ENCODE measurements around the gene ST3GAL4.

Gene ST3GAL4

GRCh38 chr11:126431401-126432064, 76.0 kb downstream of the ST3GAL4 start:
- H3K36me3 ChIP-seq (ENCODE audit: control insufficient read depth in 2 of 2, insufficient read depth in 1 of 2, low read length in 2 of 2): no peaks in the 10 kb centered on the region
- H3K4me3 ChIP-seq (ENCODE audit: low read depth, low read length): no peak overlapping the region
- H3K4me1 ChIP-seq (ENCODE audit: control insufficient read depth, insufficient read depth, low read length): no peaks in the 10 kb centered on the region
- H3K9me3 ChIP-seq (ENCODE audit: control insufficient read depth, insufficient read depth, low read depth, low read length): no peaks in the 10 kb centered on the region
- H3K27ac ChIP-seq (ENCODE audit: extremely low read depth, low read depth, low read length): no peak overlapping the region
- CTCF ChIA-PET: interaction anchor here (1.1 to 1.2 kb wide), 2 partner anchors 10 to 49 kb away, joined by 3 to 7 read pairs; no protein-coding TSS in a partner anchor
- TF ChIP-seq ZNF658 (tag by site-specific recombination; IDR thresholded peaks at IDR 0.05): no peak
- no peak for TF ChIP-seq ZNF830 (tag by site-specific recombination; IDR thresholded peaks at IDR 0.05; ENCODE audit: low read depth)
- TF ChIP-seq, protein P1, sequence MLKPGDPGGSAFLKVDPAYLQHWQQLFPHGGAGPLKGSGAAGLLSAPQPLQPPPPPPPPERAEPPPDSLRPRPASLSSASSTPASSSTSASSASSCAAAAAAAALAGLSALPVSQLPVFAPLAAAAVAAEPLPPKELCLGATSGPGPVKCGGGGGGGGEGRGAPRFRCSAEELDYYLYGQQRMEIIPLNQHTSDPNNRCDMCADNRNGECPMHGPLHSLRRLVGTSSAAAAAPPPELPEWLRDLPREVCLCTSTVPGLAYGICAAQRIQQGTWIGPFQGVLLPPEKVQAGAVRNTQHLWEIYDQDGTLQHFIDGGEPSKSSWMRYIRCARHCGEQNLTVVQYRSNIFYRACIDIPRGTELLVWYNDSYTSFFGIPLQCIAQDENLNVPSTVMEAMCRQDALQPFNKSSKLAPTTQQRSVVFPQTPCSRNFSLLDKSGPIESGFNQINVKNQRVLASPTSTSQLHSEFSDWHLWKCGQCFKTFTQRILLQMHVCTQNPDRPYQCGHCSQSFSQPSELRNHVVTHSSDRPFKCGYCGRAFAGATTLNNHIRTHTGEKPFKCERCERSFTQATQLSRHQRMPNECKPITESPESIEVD (tag by site-specific recombination; IDR thresholded peaks at IDR 0.05): no peak
- TF ChIP-seq IKZF3 (tag by site-specific recombination; IDR thresholded peaks at IDR 0.05): no peak
- TF ChIP-seq ZNF701 (tag by site-specific recombination; IDR thresholded peaks at IDR 0.05): no peak
- no peak for TF ChIP-seq ZBTB11 (tag by site-specific recombination; conservative IDR thresholded peaks at IDR 0.05; ENCODE audit: low read depth)
- no peak for TF ChIP-seq ZNF623 (tag by site-specific recombination; IDR thresholded peaks at IDR 0.05)
- no peak for TF ChIP-seq ZNF37A (tag by site-specific recombination; IDR thresholded peaks at IDR 0.05)
- TF ChIP-seq KLF16 (tag by site-specific recombination; IDR thresholded peaks at IDR 0.05): no peak
- no peak for TF ChIP-seq ZNF202 (tag by site-specific recombination; IDR thresholded peaks at IDR 0.05; ENCODE audit: borderline replicate concordance)
- TF ChIP-seq KLF10 (tag by site-specific recombination; IDR thresholded peaks at IDR 0.05): no peak
- POLR2A ChIA-PET: no interaction called here

GRCh38 chr11:126432065-126432461, 76.6 kb downstream of the ST3GAL4 start:
- ChIA-PET POLR2A (no interaction called here), CTCF (interaction anchor here (0.8 to 1.2 kb wide), 3 partner anchors 9 to 117 kb away, joined by 3 to 7 read pairs (median 4); no protein-coding TSS in a partner anchor)
- Histone ChIP-seq H3K36me3 (ENCODE audit: control insufficient read depth in 2 of 2, insufficient read depth in 1 of 2, low read length in 2 of 2) (no peaks in the 10 kb centered on the region), H3K4me1 (ENCODE audit: control insufficient read depth, insufficient read depth, low read length) (no peaks in the 10 kb centered on the region), H3K9me3 (ENCODE audit: control insufficient read depth, insufficient read depth, low read depth, low read length) (no peaks in the 10 kb centered on the region), H3K27ac (ENCODE audit: extremely low read depth, low read depth, low read length) (no peak overlapping the region), H3K4me3 (ENCODE audit: low read depth, low read length) (no peak overlapping the region)
- TF ChIP-seq ZIC2 (tag by site-specific recombination; IDR thresholded peaks at IDR 0.05) (0 out of 2 replicates have a peak, but pooled peaks have one; percentile 13), ZNF76 (tag by site-specific recombination; IDR thresholded peaks at IDR 0.05; ENCODE audit: borderline replicate concordance, low read depth) (no peak)

DNA sequence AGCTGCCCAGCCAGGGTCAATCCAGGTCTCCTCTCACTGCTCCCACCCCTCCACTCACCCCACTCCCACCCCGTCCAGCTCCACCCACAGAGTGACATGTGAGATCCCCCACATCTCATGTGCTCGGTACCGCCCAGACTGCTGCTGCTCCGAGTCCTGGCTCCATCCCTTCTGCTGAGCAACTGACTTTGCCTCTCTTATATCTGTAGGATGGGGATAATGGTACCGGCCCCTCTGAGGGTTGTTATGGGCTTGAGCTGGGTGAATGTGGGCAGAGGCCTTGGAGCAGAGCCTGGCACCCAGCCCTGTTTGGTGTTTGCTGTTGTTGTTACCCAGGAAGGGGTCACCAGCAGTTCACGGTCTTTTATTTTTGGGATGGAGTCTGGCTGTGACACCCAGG, 77.0 kb downstream of the ST3GAL4 start:
- Histone ChIP-seq H3K27ac (ENCODE audit: extremely low read depth, low read depth, low read length) (no peak overlapping the region), H3K4me1 (ENCODE audit: control insufficient read depth, insufficient read depth, low read length) (no peaks in the 10 kb centered on the region), H3K36me3 (ENCODE audit: control insufficient read depth in 2 of 2, insufficient read depth in 1 of 2, low read length in 2 of 2) (no peaks in the 10 kb centered on the region), H3K9me3 (ENCODE audit: control insufficient read depth, insufficient read depth, low read depth, low read length) (no peaks in the 10 kb centered on the region), H3K4me3 (ENCODE audit: low read depth, low read length) (no peak overlapping the region)
- CTCF ChIA-PET: interaction anchor here (0.6 to 1.2 kb wide), 3 partner anchors 9 to 117 kb away, joined by 4 to 7 read pairs (median 4); no protein-coding TSS in a partner anchor
- 0 out of 2 replicates have a peak, but pooled peaks have one; percentile 5 for TF ChIP-seq EGR2 (tag by site-specific recombination; IDR thresholded peaks at IDR 0.05; ENCODE audit: low read depth)
- TF ChIP-seq, protein P2, sequence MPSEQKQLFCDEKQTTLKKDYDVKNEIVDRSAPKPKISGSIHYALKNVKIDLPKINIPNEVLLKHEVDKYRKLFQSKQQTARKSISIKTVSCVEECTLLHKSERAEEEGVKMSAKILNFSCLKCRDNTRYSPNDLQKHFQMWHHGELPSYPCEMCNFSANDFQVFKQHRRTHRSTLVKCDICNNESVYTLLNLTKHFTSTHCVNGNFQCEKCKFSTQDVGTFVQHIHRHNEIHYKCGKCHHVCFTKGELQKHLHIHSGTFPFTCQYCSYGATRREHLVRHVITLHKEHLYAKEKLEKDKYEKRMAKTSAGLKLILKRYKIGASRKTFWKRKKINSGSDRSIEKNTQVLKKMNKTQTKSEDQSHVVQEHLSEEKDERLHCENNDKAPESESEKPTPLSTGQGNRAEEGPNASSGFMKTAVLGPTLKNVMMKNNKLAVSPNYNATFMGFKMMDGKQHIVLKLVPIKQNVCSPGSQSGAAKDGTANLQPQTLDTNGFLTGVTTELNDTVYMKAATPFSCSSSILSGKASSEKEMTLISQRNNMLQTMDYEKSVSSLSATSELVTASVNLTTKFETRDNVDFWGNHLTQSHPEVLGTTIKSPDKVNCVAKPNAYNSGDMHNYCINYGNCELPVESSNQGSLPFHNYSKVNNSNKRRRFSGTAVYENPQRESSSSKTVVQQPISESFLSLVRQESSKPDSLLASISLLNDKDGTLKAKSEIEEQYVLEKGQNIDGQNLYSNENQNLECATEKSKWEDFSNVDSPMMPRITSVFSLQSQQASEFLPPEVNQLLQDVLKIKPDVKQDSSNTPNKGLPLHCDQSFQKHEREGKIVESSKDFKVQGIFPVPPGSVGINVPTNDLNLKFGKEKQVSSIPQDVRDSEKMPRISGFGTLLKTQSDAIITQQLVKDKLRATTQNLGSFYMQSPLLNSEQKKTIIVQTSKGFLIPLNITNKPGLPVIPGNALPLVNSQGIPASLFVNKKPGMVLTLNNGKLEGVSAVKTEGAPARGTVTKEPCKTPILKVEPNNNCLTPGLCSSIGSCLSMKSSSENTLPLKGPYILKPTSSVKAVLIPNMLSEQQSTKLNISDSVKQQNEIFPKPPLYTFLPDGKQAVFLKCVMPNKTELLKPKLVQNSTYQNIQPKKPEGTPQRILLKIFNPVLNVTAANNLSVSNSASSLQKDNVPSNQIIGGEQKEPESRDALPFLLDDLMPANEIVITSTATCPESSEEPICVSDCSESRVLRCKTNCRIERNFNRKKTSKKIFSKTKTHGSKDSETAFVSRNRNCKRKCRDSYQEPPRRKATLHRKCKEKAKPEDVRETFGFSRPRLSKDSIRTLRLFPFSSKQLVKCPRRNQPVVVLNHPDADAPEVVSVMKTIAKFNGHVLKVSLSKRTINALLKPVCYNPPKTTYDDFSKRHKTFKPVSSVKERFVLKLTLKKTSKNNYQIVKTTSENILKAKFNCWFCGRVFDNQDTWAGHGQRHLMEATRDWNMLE (tag by site-specific recombination; conservative IDR thresholded peaks at IDR 0.05; ENCODE audit: low read depth): no peak
- POLR2A ChIA-PET: no interaction called here
